HUES6 (cell line): ENCODE results near the gene ZP4.

ENCODE experiments used
- H3K27ac ChIP-seq: 2 replicates; pipeline ENCODE4 v1.7.0; 2013; ENCODE audit warnings: low read depth, mild to moderate bottlenecking, low read length, inconsistent platforms
- H3K27me3 ChIP-seq: 2 replicates; pipeline ENCODE4 v1.6.1; 2013; ENCODE audit warnings: low read length; ENCODE audit not compliant: control insufficient read depth, insufficient read depth
- H3K36me3 ChIP-seq: 2 replicates; pipeline ENCODE4 v1.6.1; 2013; ENCODE audit warnings: low read length; ENCODE audit not compliant: control insufficient read depth, insufficient read depth
- H3K4me1 ChIP-seq: 2 replicates; pipeline ENCODE4 v1.6.1; 2013; ENCODE audit warnings: low read length; ENCODE audit not compliant: control insufficient read depth, insufficient read depth
- H3K4me3 ChIP-seq: 2 replicates; pipeline ENCODE4 v1.5.1; 2013; ENCODE audit warnings: low read depth, low read length
- H3K9ac ChIP-seq: one replicate; pipeline ENCODE4 v1.6.1; 2013; ENCODE audit warnings: mild to moderate bottlenecking, low read length
- H3K9me3 ChIP-seq: 2 replicates; pipeline ENCODE4 v1.6.1; 2013; ENCODE audit warnings: low read depth, low read length; ENCODE audit not compliant: control insufficient read depth, insufficient read depth

ZP4 gene, protein sequence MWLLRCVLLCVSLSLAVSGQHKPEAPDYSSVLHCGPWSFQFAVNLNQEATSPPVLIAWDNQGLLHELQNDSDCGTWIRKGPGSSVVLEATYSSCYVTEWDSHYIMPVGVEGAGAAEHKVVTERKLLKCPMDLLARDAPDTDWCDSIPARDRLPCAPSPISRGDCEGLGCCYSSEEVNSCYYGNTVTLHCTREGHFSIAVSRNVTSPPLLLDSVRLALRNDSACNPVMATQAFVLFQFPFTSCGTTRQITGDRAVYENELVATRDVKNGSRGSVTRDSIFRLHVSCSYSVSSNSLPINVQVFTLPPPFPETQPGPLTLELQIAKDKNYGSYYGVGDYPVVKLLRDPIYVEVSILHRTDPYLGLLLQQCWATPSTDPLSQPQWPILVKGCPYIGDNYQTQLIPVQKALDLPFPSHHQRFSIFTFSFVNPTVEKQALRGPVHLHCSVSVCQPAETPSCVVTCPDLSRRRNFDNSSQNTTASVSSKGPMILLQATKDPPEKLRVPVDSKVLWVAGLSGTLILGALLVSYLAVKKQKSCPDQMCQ

DNA sequence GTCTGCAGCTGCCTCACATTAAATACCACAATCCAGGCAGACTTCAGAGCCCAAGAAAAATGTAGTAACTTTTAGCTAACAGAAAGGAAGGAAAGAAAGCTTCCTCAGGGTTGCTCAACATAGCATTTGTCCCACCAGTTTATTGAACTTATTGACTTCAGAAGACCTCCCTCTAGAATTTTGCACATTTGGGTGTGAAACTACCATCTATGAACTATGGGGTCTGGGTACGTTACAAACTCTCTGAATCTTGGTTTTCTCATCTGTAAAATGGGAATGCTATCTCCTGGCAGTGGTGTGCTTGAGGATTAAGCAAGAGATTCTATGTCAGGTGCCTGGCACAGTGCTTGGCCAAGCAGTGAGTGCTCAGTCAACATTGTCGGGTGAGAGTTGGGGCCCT lies at the start of gene ZP4:
ZP4 (minus strand) TSS at position 101 of the 400 bp plus-strand sequence. CDS start 287 bp downstream, outside the sequence.
- H3K27ac ChIP-seq, result no peak within 1 kb of the TSS
- no peaks in the 10 kb centered on the region for H3K9me3 ChIP-seq
- no peaks in the 10 kb centered on the region for H3K36me3 ChIP-seq
- no peaks in the 10 kb centered on the region for H3K27me3 ChIP-seq
- H3K9ac ChIP-seq, result no peak within 1 kb of the TSS
- no peak within 1 kb of the TSS for H3K4me3 ChIP-seq
- no peaks in the 10 kb centered on the region for H3K4me1 ChIP-seq

DNA sequence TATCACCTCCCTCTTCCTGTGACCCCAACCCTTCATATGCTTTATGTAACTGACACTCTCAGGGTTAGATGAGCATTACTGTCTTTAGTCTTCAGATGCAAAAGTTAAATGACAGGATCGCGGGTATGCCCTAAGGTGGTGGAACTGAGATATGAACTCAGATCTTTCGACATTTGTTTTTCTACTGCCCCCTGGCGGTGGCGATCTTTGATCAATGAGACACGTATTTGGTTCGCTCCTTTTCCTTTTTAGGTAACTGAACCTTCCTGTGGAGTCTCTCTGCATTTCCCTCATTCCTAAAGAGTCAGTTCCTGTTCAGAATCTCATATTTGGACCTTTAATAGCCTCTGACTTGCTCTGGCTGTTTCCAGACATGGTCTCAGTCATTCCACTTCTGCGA lies 47.8 kb upstream of the ZP4 start:
- Histone ChIP-seq H3K9me3 (no peaks in the 10 kb centered on the region), H3K27ac (no peak overlapping the region), H3K4me1 (no peaks in the 10 kb centered on the region), H3K4me3 (no peak overlapping the region), H3K27me3 (no peaks in the 10 kb centered on the region), H3K36me3 (no peaks in the 10 kb centered on the region), H3K9ac (no peak overlapping the region)

DNA sequence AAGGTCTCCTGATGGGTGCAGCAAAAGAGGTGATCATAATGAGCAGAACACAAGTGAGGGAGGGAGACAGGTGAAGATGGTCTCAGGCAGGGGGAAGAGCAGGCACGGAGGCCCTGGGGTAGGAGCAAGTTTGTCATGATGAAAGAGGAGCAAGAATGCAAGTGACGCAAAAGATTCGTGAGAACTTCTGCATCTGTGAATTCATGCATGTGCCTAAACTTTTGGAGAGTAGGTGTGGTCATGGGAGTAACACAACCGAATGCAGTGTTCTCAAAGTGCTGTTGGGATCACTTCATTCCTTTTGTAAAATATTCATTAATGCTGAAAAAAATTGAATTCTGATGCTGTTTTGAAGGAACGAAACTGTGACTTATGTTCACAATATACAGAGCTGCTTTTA lies 47.3 kb upstream of the ZP4 start:
- H3K4me3 ChIP-seq, result no peak overlapping the region
- no peaks in the 10 kb centered on the region for H3K9me3 ChIP-seq
- no peak overlapping the region for H3K27ac ChIP-seq
- H3K27me3 ChIP-seq, result no peaks in the 10 kb centered on the region
- no peaks in the 10 kb centered on the region for H3K36me3 ChIP-seq
- no peaks in the 10 kb centered on the region for H3K4me1 ChIP-seq
- H3K9ac ChIP-seq, result no peak overlapping the region

DNA sequence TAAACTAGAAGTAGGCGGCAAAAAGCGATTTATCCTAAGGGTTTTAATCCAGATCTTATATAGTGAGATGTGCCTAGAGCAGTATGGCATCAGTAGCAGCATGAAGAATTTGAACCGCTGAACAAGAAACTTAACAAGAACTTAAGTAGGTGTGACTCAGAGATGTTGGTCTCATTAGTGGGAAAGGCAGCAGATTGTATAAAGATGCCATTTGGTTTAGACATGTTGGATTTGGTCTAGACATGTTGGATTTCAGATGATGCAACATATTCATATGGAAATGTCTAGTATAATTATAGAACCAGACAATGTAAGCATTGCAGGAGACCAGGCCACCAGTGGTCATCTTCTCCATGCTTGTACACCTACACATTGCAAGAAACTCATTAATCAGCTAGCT lies 42.1 kb upstream of the ZP4 start:
- Histone ChIP-seq H3K9me3 (no peaks in the 10 kb centered on the region), H3K4me3 (no peak overlapping the region), H3K36me3 (no peaks in the 10 kb centered on the region)

DNA sequence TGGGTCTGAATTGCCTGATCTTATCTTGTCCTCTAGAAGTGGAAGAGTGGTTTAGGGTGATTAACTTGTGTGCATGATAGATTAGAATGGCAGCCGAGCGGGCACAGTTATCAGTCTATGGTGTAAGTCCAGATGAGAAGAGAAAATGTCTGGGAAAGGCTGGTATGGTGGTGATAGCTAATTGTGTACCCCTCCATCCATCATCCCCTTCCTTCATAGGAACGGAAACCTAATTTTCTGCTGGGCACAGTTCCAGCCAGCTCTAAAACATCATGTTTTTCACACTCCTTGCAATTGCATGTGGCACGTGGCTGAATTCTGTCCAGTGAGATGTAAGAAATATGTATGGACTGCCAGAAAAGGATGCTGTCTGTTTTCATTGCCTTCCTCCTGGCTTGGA lies 40.9 kb upstream of the ZP4 start:
- no peak overlapping the region for H3K27ac ChIP-seq
- no peaks in the 10 kb centered on the region for H3K9me3 ChIP-seq
- no peaks in the 10 kb centered on the region for H3K36me3 ChIP-seq
- no peaks in the 10 kb centered on the region for H3K4me1 ChIP-seq
- H3K27me3 ChIP-seq, result no peaks in the 10 kb centered on the region
- no peak overlapping the region for H3K4me3 ChIP-seq
- H3K9ac ChIP-seq, result no peak overlapping the region

More for the DNA sequence above, 42.1 kb upstream of the ZP4 start:
- Histone ChIP-seq H3K27ac (no peak overlapping the region), H3K27me3 (no peaks in the 10 kb centered on the region), H3K4me1 (no peaks in the 10 kb centered on the region), H3K9ac (no peak overlapping the region)

DNA sequence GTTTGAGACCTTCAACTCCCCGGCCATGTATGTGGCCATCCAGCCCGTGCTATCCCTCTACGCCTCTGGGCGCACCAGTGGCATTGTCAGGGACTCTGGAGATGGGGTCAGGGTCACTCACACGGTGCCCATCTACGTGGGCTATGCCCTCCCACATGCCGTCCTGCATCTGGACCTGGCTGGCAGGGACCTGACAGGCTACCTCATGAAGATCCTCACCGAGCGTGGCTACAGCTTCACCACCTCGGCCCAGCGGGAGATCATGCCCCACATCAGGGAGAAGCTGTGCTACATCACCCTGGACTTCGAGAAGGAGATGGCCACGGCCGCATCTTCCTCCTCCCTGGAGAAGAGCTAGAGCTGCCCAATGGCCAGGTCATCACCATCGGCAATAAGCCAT lies 36.5 kb upstream of the ZP4 start:
- Histone ChIP-seq H3K27ac (no peak overlapping the region), H3K9me3 (no peaks in the 10 kb centered on the region), H3K36me3 (no peaks in the 10 kb centered on the region), H3K9ac (no peak overlapping the region), H3K27me3 (no peaks in the 10 kb centered on the region), H3K4me1 (no peaks in the 10 kb centered on the region), H3K4me3 (no peak overlapping the region)

DNA sequence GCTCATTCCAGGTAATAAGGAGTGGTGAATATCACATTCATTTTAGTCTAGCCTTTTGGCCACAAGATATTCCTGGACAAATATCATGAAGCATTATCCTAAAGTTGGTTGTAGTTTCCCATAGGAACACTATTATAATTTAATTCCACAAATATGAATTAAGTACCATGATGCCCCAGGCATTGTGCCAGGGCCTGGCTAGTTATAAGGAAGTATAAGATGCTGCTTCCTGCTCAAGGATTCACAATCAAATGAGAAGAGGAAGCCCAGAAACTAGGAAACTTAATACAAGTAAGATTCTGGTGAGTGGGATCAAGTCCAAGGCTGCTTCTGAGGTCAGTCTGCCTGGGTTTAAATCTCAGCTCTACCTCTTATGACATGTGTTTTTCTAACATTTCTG lies 30.6 kb upstream of the ZP4 start:
- no peak overlapping the region for H3K27ac ChIP-seq
- H3K4me3 ChIP-seq, result no peak overlapping the region
- no peaks in the 10 kb centered on the region for H3K27me3 ChIP-seq
- H3K4me1 ChIP-seq, result no peaks in the 10 kb centered on the region
- no peak overlapping the region for H3K9ac ChIP-seq
- 0 out of 2 replicates have a peak, but pooled peaks cover 3% of the 10 kb centered on the region for H3K9me3 ChIP-seq
- no peaks in the 10 kb centered on the region for H3K36me3 ChIP-seq

DNA sequence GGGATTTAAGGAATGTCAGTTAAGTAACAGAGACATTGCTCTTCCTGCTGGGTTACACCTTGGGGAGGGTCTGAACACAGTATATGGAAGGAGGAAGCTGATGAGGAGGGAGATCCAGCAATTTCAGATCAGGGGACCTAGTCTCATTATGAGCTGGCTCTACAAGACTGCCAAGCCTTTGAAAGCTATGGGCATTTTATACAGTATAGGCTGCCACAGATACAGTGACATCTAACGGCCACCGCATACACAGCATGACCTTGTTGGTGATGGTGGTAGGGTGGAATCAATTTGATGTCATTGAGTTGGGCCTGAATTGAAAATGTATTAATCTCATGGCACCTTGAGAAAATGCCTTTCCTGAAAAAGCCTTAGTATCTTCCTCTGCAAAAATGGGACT lies 22.6 kb upstream of the ZP4 start:
- no peaks in the 10 kb centered on the region for H3K36me3 ChIP-seq
- no peaks in the 10 kb centered on the region for H3K27me3 ChIP-seq
- no peak overlapping the region for H3K4me3 ChIP-seq
- no peak overlapping the region for H3K27ac ChIP-seq
- H3K4me1 ChIP-seq, result no peaks in the 10 kb centered on the region
- H3K9ac ChIP-seq, result no peak overlapping the region
- peaks cover 17% of the 10 kb centered on the region for H3K9me3 ChIP-seq

DNA sequence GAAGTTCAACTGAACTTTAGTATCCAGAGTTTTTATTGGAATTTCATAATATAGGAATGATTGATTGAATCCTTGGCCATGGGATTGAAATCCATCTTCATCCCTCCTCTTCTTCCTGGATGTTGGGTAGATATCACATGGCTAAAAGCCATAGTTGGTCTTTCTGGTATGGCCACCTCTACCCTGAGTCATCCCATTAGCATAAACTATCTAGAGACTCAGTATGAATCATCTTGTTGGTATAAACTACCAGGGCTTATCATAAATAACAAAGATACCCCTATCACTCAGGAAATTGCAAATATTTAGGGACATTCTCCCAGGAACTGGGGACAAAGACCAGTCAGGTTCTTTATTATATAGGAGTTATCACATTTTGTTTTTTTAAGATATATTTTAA lies 21.2 kb upstream of the ZP4 start:
- H3K36me3 ChIP-seq, result no peaks in the 10 kb centered on the region
- H3K27ac ChIP-seq, result no peak overlapping the region
- H3K9ac ChIP-seq, result no peak overlapping the region
- no peaks in the 10 kb centered on the region for H3K27me3 ChIP-seq
- H3K9me3 ChIP-seq, result peaks cover 17% of the 10 kb centered on the region
- H3K4me3 ChIP-seq, result no peak overlapping the region
- H3K4me1 ChIP-seq, result no peaks in the 10 kb centered on the region

DNA sequence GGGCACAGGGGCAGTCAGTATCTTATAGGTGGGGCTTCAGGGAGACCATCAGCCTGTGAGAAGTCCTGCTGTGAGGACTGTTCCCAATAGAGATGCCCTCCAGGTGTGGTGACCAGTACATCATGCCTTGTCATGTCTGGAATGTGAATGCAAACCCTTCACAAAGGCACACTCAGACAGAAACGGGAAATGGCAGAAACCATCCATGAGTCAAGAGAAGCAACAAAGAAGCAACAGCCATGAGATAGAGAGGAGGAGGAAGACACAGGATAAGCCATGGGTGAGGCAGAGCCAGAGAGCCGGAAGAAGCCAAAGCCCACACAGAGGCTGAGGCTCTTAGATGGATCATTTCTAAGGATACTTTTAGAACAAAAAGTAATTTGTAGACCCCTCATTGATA lies 20.1 kb upstream of the ZP4 start:
- Histone ChIP-seq H3K27ac (no peak overlapping the region), H3K36me3 (no peaks in the 10 kb centered on the region), H3K9me3 (peaks cover 17% of the 10 kb centered on the region), H3K4me1 (no peaks in the 10 kb centered on the region), H3K9ac (no peak overlapping the region), H3K4me3 (no peak overlapping the region), H3K27me3 (no peaks in the 10 kb centered on the region)

DNA sequence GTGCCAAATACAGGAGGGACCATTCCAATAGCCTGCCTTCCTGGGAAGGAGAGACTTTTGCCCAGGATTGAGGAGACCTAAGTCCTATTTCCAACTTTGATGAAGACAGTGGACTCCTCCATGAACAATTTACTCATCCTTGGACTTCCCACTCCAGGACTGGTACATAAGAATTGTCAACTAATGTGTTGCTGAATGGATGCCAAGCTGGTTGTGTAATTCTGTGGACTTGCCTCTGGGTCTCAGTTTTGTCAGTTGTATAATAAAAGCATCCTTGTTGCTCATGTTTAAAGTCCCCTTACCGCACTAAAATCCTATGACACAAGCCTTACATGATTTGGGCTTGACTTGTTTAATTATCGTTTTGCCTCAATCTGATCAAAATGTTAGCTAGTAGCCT lies 13.2 kb upstream of the ZP4 start:
- Histone ChIP-seq H3K36me3 (no peaks in the 10 kb centered on the region), H3K4me3 (no peak overlapping the region), H3K27me3 (no peaks in the 10 kb centered on the region), H3K9me3 (no peaks in the 10 kb centered on the region), H3K4me1 (peaks cover 5% of the 10 kb centered on the region; the same call in 1 of the 2 replicates), H3K9ac (no peak overlapping the region), H3K27ac (no peak overlapping the region)
